Medulla oblongata (tissue), 1 donor: ENCODE data around the gene IL6R.
"Not testable (repeated sequence)": the region's sequence is repeated elsewhere in the genome, so short reads cannot be mapped to it uniquely, and the experiment has no call there.

Source experiments
- DNase-seq: peaks from one replicate; pipeline ENCODE4 v3.0.0-alpha.2; 2015; ENCODE audit errors: extremely low spot score

Gene IL6R

DNA sequence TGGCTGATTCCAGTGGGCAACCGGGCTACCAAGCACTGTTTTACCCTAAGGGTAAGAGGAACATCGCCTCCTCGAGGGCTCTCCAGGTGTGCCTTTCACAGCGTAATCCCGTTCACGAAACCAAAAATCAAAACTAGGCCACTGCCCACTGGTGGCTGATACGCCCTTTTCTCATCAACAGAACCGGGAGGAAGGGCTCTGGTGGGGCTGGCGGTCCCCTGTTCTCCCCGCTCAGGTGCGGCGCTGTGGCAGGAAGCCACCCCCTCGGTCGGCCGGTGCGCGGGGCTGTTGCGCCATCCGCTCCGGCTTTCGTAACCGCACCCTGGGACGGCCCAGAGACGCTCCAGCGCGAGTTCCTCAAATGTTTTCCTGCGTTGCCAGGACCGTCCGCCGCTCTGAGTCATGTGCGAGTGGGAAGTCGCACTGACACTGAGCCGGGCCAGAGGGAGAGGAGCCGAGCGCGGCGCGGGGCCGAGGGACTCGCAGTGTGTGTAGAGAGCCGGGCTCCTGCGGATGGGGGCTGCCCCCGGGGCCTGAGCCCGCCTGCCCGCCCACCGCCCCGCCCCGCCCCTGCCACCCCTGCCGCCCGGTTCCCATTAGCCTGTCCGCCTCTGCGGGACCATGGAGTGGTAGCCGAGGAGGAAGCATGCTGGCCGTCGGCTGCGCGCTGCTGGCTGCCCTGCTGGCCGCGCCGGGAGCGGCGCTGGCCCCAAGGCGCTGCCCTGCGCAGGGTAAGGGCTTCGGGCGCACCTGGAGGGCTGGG, at the start of gene IL6R:
IL6R (plus strand) TSS at position 360 of the 763 bp plus-strand sequence; CDS start at position 647, 287 bp downstream.
- peak; percentile 89 for DNase-seq

DNA sequence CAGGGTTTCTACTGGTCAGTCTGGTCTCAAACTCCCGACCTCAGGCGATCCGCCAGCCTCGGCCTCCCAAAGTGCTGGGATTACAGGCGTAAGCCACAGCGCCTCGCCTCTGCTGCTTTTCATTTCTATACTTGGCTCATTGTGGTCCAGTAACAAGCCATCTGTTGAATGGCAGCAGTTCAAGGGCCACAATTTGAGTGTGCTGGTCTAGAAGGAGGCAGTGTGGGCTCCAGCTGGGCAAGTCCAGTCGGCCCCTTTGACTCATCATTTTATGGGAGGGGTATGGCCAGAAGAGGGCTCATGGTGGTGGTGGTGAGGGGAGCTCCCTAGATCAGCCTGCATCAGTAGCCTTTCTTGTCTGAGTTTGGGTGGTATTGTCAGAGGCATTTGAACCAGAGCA, 46.6 kb upstream of the IL6R start:
- no peak for DNase-seq

DNA sequence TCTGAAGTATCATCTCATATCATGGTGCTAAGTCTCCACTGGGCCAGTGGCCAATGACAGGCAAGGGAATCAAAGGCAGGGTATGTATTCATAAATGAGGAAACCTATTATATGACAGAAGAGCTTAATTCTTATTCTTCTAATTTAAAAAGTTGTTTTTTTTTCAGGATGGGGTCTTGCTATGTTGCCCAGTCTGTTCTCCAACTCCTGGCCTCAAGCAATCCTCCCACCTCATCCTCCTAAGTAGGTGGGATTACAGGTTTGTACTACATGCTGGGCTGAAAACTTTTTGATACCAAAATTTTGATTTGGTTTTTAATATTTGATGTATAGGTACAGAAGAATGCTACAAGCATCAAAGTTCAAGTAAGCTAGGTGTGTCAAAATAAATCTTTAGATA, 44.9 kb upstream of the IL6R start:
- DNase-seq = no peak

DNA sequence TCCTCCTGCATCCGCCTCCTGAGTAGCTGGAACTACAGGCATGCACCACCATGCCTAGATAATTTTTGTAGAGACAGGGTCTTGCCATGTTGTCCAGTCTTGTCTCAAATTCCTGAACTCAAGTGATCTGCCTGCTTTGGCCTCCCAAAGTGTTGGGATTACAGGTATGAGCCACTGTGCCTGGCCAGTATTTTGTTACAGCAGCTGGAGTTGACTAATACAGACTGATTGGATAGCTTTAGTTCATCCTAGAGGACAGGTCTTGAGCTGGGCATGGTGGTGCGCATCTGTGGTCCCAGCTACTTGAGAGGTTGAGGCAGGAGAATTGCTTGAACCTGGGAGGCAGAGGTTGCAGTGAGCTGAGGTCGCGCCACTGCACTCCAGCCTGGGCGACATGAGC, 44.3 kb upstream of the IL6R start:
- DNase-seq = not testable (repeated sequence)

DNA sequence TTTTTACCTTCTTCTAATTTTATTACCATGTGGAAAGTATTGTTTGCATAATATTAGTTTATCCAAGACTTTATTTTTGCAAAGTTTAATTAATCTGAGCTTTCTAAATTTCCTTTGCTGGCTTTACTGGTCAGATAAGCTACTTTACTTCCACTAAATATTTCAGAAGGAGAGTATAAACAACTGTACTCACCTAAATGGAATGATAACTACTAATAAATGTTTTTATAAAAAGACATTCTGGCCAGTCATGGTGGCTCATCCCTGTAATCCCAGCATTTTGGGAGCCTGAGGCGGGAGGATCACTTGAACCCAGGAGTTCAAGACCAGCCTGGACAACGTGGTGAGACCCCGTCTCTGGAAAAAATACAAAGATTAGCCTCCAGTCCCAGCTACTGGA, 43.8 kb upstream of the IL6R start:
- no peak for DNase-seq

DNA sequence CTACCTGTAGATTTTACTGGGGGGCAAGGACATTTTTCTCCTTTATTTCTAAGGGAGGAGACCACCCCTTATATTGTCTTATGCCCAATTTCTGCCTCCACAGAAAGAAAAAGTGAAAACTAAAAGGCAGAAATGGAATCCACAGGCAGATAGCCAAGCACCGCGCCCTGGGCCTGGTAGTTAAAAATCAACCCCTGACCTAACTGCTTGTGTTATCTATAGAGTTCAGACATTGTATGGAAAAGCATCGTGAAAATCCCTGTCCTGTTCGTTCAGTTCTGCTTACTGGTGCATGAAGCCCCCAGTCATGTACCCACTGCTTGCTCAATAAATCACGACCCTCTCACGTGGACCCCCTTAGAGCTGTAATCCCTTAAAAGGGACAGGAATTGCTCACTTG, 33.7 kb upstream of the IL6R start:
- DNase-seq = no peak

DNA sequence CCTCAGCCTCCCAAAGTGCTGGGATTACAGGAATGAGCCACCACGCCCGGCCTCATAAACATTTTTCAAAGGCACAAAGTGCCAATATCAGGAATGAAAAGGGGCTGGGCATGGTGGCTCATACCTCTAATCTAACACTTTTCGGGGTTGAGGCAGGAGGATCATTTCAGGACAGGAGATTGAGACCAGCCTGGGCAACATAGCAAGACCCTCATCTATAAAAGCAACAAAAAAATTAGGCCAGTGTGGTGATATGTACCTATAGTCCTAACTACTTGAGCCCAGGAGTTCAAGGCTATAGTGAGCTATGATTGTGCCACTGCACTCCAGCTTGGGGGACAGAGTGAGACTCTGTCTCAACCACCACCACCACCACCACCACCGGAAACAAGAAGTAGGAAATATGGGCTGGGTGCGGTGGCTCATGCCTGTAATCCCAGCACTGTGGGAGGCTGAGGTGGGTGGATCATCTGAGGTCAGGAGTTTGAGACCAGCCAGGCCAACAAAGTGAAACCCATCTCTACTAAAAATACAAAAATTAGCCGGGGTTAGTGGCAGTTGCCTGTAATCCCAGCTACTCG, 31.3 kb upstream of the IL6R start:
- DNase-seq = not testable (repeated sequence)

DNA sequence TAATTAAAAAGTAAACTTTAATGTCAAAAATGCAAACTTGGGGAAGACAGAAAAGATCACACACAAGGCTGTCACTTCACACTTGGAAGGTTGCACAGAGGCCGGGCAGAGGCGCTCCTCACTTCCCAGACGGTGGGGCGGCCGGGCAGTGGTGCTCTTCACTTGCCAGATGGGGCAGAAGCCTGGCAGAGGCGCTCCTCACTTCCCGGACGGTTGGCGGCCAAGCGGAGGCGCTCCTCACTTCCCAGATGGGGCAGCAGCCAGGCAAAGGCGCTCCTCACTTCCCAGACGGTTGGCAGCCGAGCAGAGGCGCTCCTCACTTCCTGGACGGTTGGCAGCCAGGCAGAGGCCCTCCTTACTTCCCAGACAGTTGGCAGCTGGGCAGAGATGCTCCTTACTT, 25.8 kb upstream of the IL6R start:
- no peak for DNase-seq

DNA sequence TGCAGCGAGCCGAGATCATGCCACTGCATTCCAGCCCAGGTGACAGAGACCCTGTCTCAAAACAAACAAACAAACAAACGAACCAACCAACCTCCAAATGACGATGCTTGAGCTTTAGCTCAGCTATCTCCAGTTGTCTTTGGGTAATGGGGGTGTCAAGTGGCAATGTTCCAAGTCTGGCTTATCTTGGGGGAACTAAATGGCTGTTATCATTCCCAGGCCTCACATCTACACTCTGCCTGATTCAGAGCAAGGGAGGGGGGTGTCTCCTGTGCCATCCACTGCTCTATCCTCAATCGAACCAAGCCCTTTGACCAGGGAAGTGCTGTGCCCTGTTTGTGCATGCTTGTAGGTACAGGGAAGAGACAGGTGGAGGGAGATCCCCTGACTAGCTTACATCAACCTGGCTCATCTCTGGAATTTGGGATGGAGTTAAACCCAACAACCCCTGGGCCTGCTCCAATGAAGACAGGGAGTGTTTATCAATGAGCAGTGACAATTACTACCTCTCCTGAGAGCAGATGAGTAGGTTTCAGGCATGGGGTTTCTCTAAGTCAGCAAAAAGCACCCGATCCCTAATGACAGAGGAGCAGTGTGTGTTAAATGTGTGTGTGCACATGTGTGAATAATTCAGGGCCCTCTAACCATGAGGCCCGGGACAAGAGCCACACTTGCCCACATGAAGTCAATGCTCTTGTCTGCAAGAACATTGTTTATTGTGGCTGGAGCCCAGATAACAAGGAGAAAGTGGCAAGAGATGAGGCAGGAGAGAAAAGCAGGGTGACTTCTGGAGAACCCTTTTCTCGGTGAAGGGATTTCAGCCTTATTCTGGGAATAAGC, 20.3 kb upstream of the IL6R start:
- no peak for DNase-seq

DNA sequence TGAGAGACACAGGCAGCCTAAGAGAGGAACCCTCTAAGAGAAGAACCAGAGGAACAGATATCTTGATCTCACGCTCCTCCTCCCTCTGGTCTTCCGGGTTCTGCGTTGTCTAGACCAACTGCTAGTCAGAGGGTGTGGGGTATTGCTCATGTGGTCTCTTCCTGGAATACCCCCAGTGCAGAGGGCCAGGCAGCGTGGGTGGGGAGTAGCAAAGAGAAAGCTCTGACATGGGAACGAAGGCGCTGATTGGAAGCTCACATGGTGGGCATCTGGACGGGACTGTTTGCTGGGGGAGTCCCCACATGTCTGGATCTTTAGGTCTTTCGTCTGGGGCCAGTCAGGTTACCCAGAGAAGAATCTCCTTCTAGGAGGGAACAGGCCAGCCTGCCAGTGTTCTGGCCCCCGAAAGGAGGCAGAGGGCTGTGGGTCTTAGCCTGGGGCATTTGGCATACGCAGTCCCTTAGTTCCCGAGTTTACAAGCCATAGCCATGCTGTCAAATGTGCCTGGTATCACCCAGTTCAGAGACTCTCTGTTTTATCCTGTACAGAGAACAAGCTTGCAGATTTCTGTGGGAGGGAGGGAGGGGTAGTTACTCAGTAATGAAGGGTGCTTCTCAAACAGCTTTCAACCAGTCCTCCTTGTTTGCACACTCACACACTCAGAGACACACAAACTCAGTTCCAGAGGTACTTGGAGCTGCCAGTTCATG, 18.3 kb upstream of the IL6R start:
- no peak for DNase-seq

DNA sequence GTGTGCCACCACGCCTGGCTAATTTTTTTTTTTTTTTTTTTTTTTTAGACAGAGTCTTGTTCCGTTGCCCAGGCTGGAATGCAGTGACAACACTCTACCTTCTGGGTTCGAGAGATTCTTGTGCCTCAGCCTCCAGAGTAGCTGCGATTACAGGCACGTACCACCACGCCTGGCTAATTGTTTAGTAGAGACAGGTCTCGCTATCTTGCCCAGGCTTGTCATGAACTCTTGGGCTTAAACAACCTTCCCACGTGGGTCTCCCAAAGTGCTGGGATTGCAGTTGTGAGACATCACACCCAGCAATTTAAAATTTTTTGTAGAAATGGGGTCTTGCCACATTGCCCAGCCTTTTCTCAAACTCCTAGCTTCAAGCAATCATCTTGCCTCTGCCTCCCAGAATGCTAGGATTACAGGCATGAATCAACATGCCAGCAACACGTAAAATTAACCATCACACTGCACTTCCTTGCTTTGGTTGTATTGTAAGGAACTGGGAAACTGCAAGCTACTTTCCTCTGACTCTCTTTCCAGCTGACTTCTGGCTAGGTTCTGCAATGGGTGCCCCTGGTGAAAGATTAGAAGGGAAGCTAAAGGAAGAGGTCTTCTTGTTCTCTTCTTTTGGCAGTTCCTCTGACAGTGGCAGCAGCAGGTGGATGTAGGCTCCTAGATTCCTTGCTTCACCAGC, 13.9 kb upstream of the IL6R start:
- DNase-seq = no peak

DNA sequence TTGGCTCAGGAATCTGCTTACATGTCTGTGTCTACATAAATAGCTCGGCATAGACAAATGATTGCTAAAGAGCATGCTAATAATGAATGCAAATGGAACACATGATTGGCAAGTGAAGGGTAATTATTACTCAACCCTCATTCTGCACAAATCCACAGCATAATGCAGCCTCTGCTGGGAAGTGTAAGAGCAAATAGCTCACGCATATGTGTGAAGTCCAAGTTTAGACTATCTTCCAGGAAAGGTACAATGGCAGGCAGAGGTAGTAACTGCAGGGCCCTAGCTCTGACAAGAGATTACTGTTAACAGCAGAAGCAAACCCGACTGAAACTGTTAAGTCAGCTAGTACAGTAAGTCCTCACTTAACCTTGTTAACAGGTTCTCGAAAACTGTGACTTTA, 7.0 kb upstream of the IL6R start:
- no peak for DNase-seq

DNA sequence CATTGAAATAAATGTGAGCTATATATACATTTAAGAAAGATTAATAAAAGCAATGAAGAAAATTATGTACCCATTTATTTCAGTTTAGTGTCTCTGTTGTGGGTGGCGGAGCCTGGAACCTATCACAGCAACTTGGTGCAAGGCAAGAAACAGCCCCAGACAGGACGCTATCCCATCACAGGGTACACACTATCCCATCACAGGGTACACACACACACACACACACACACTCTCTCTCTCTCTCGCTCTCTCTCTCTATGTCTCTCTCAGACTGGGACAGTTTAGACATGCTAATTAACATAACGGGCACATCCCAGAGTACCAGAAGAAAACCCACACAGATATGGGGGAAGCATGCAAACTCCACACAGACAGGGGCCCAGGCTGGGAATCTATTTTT, 6.5 kb upstream of the IL6R start:
- DNase-seq = no peak

DNA sequence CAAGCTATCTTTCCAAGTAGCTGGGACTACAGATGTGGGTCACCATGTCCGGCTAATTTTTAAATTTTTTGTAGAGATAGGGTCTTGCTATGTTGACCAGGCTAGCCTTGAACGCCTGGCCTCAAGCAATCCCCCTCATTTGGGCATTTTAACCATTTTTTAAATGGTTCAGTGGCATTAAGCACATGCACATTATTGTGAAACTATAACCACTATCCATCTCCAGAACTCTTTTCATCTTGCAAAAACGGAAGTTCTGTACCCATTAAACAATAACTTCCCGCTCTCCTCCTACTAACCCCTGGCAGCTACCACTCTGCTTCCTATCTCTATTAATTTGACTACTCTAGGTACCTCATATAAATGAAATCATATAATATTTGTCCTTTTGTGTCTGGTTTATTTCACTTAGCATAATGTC, 4.8 kb upstream of the IL6R start:
- no peak for DNase-seq

DNA sequence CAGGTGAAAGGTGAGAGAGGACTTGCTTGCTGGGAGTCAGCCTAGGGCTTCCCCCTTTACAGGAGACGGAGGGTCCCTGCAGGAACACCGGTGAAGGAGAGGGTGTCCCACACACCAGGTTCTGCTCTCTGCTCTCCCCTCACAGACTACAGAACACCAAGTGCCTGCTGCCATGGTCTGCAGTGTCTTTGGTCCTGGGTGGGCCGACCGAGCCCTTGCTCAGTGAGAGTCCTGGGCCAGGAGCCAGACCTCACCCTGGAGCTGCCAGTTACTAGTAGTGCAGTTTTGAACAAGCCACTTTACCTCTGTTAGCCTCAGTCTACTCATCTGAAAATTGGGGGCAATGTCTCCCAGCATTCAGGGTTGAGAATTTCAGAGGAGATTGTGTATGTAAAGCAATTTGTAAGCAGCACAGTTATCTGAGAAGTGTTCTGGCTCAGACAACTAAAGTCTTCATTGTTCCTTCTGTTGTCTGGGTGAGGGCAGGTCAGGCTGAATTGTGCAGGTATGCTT, 2.7 kb upstream of the IL6R start:
- DNase-seq = peak; percentile 1

DNA sequence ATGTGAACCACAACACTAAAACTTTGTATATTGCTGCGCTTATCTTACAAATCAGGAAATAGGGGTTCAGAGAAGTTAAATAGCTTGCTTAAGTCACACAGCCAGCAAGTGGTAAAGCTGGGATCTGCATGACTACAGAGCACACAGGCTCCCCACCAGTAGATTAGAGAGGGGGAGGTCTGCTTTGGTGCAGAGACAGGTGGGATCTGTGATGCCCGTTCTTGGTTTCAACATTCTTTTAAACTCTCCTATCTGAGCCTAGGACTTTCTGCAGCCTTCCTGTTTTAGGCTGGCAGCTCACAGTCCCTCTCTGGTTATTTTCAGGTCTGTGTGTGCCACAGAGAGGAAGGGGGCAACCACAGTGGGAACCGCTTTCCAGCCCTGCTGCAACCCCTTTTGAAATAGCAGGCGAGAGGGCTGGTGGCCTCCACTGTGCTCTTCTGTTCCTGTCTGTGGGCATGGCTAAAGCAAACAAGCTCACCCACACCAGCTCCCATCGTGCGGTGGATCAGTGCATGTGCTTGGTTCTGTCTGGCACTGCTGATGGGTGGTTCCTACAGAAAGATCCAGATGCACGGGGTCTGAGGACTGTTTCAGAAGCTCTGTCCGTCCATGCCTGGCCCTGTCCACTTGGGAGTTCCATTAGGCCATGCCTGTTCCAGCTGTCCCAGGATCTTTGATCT, 1.7 kb upstream of the IL6R start:
- peak; percentile 53 for DNase-seq

DNA sequence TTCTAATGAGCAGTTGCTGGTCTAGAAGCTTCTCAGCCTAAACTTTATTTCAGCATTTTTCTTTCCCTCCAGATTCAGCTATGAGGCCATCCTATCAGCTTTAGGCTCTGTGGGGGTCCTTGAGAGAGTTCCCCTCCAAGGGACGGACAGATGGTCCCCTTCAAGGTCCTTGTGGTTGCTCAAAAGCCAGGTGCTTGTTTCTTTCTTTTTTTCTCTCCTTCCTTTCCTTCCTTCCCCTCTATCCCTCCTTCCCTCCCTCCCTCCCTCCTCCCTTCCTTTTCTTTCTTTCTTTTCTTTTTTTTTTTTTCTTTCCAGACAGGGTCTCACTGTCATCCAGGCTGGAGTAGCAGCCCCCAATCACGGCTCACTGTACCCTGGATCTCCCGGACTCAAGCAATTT, 1.2 kb upstream of the IL6R start:
- DNase-seq = no peak

DNA sequence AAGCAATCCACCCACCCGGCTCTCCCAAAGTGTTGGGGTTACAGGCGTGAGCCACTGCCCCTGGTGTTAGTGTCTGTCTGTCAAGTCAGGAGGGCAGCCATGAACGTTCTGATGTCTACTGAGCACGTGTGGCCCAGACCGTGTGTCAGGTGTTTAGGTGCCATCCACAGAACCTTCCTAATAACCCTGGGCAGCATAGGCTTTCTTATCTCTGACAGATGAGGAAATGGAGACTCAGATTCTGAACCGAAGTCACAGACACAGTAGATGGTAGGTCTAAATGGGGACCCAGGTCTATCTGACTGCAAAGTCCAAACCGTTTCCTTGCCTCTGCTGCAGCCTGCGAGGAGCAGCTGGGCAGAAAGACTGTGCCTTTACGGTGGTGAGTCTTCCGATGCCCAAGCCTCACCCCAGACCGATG, 622 bp upstream of the IL6R start:
- peak; percentile 16 for DNase-seq

DNA sequence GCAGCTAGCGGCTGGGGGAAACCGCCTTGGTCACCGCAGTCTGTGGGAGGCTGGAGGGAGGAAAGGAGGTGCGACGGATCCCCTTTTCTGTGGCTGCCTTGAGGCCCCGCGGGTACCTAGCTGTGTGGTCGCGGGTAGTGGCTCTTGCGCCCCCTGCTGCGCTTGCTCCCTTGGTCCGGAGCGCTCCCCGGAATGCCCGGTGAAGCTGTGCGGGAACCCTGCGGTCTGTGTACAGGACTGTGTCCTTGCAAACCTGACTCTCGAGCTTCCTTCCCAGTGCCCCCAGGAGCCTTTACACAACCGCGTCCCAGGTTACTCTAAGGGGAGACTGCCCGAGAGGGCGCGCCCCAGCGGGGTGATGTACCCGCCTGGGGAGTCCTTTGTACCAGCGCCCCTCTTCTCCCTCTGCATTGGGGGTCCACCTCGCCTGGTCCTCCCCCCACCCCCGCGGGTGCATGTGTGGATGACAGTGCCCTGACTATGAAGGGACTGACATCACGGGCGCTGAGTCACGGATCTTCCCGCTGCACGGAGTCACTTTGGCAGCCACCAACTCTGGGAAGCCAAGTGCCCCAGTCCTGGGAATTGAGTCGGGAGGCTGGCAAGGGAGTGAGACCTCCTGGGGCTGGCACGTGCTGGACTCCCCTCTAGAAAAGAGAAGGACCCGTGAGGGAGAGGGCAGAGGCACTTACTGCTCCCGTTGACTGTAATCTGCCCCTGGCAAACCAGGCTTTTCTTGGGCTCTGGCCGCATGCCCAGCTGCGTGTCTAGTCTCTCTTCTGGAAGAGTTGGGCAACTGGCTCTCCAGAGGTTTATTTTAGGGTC, 816 bp downstream of the IL6R start:
- DNase-seq = peak; percentile 86

DNA sequence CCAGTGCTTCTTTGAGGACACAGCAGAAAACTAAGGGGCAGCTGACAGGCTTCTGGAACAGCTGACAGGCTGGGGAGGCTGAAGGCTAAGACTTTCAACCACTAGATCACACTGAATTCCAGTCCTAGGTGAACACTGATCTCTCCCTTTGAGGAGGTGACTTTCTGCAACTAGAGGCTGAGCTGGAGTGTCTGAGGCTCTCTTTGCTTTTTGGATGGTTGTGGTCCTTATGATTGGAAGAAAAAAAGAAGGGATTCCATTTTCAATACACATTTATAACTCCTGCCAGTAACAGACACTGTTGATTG, 1.4 kb downstream of the IL6R start:
- no peak for DNase-seq
